Sigmoid colon (tissue), 7 donors: ENCODE measurements around the gene SYNE2. TPM values are rescaled to one million over a fixed set of nuclear protein-coding genes. Genes with fewer than 3 reads are reported as not detected.
A peak's percentile ranks its signal among the peaks of the same experiment; 100 is the strongest.

Experiments
- DNase-seq: peaks from one replicate; pipeline ENCODE4 v3.0.0-alpha.2; 2019
- H3K27ac ChIP-seq, 4 donors: fragments of 200-600 bp; sonication (generic); one replicate each; pipeline ENCODE4 v1.5.1; 2016 to 2019; ENCODE audit warnings: mild to moderate bottlenecking in 1 of 4
- H3K27me3 ChIP-seq, 3 donors: fragments of 200-600 bp; sonication (generic); one replicate each; pipeline ENCODE4 v1.5.1; 2019; ENCODE audit warnings: mild to moderate bottlenecking in 1 of 3
- H3K36me3 ChIP-seq, 4 donors: fragments of 200-600 bp; sonication (generic); one replicate each; pipeline ENCODE4 v1.5.1; 2016 to 2019
- H3K4me1 ChIP-seq, 4 donors: fragments of 200-600 bp; sonication (generic); one replicate each; pipeline ENCODE4 v1.5.1; 2017 to 2019
- H3K4me3 ChIP-seq, 4 donors: fragments of 200-600 bp; sonication (generic); one replicate each; pipeline ENCODE4 v1.5.1; 2017 to 2019; ENCODE audit warnings: mild to moderate bottlenecking in 2 of 4, moderate library complexity in 1 of 4
- H3K9me3 ChIP-seq, 4 donors: fragments of 200-600 bp in 3 of 4; sonication (generic) in 3 of 4; one replicate each; pipeline versions ENCODE4 v1.5.1 to v1.6.1; 2013 to 2019
- EP300 ChIP-seq, 4 donors: sonication (generic); formaldehyde crosslinking; IDR thresholded peaks; one replicate each; pipeline ENCODE4 v1.6.1; 2017; ENCODE audit warnings: antibody characterized with exemption in 4 of 4
- POLR2A ChIP-seq, 2 donors: fragments of 450-650 bp; IDR thresholded peaks; one replicate each; pipeline ENCODE4 v1.6.1; 2016; ENCODE audit warnings: antibody characterized with exemption in 2 of 2, mild to moderate bottlenecking in 2 of 2, moderate library complexity in 2 of 2
- POLR2AphosphoS5 ChIP-seq, 4 donors: sonication (generic); formaldehyde crosslinking; IDR thresholded peaks; one replicate each; pipeline ENCODE4 v1.6.1; 2017; ENCODE audit warnings: antibody characterized with exemption in 4 of 4
- WGBS, 2 donors: extraction: QIAGEN DNeasy Blood & Tissue Kit; methylation state at CpG; one replicate each; pipeline ENCODE4 v1.1.7; 2013; 5-methylcytosine and 5-hydroxymethylcytosine counted together
- intact Hi-C: fragments of 100-400 bp; cut with DNase I; formaldehyde crosslinking; loops from one replicate; pipeline ENCODE4 v1.15.1; 2023
- polyA plus RNA-seq, 3 donors: library from polyadenylated mRNA; stranded (reverse); fragments of 200-250 nt; gene quantifications; one replicate each; pipeline ENCODE4 v1.2.3, GENCODE V29; 2013
- total RNA-seq, 4 donors: library from RNA; depleted of rRNA; stranded (reverse); fragments of >200 nt; gene quantifications; one replicate each; pipeline ENCODE4 v1.1.0, GENCODE V29; 2016
- TF ChIP-seq, protein P1 (sequence below), 4 experiments: fragments of 450-650 bp in 3 of 4; fragments of 200-600 bp in 1 of 4; IDR thresholded peaks; one replicate each; pipeline ENCODE4 v1.5.1; 2016 to 2019; ENCODE audit warnings: antibody characterized with exemption in 4 of 4, mild to moderate bottlenecking in 3 of 4, moderate library complexity in 2 of 4
- donor health status: healthy with polysubstance abuse.
- donor health status: Bipolar disorder and iron deficiency.
- donor health status: healthy.

SYNE2 gene
- total and polyA plus RNA-seq, 7 donors, result 25.8 to 70.6 (median 54.6) TPM

GRCh38 chr14:64217308-64217707, 364.5 kb downstream of the SYNE2 start:
- intact Hi-C loops, result no loop called here
- TF ChIP-seq EP300 (IDR thresholded peaks at IDR 0.05) (no peak), POLR2AphosphoS5 (IDR thresholded peaks at IDR 0.05) (no peak), POLR2A (IDR thresholded peaks at IDR 0.05) (no peak)
- TF ChIP-seq, protein P1, sequence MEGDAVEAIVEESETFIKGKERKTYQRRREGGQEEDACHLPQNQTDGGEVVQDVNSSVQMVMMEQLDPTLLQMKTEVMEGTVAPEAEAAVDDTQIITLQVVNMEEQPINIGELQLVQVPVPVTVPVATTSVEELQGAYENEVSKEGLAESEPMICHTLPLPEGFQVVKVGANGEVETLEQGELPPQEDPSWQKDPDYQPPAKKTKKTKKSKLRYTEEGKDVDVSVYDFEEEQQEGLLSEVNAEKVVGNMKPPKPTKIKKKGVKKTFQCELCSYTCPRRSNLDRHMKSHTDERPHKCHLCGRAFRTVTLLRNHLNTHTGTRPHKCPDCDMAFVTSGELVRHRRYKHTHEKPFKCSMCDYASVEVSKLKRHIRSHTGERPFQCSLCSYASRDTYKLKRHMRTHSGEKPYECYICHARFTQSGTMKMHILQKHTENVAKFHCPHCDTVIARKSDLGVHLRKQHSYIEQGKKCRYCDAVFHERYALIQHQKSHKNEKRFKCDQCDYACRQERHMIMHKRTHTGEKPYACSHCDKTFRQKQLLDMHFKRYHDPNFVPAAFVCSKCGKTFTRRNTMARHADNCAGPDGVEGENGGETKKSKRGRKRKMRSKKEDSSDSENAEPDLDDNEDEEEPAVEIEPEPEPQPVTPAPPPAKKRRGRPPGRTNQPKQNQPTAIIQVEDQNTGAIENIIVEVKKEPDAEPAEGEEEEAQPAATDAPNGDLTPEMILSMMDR (IDR thresholded peaks at IDR 0.05), result no peak
- Histone ChIP-seq H3K27ac (no peak overlapping the region), H3K9me3 (no peaks in the 10 kb centered on the region), H3K27me3 (no peaks in the 10 kb centered on the region), H3K36me3 (peaks cover 0 to 89% (median 26%) of the 10 kb centered on the region in 4 donors), H3K4me3 (no peak overlapping the region), H3K4me1 (peaks cover 0 to 4% (median 0%) of the 10 kb centered on the region in 4 donors)
- DNase-seq, result no peak
- WGBS, 2 donors, result 74 to 87% methylated on average over 4 of the region's 4 CpGs

DNA sequence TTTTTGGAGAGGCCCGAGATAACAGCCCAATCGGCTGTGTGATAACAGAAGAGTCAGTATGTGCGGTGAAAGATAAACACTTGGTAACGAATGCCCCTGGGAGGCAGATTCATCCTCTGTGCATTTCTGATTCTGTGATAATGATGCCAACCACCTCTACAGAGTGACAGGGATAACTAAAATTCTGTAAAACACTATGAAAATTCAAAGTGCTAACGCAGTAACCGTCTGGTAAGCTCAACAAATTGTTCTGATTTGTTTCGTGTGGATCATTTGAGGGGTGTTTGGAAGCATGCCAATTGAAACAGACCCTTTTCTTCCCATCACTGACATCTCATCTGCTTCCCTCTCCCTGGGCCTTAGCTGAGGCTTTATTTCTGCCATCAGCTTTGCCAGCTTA, 365.0 kb downstream of the SYNE2 start:
- TF ChIP-seq EP300 (IDR thresholded peaks at IDR 0.05) (no peak), POLR2AphosphoS5 (IDR thresholded peaks at IDR 0.05) (no peak), POLR2A (IDR thresholded peaks at IDR 0.05) (no peak)
- TF ChIP-seq, protein P1 (IDR thresholded peaks at IDR 0.05), result no peak
- 80 to 81% methylated on average over 7 of the region's 7 CpGs for WGBS, 2 donors
- H3K4me3 ChIP-seq, result no peak overlapping the region
- H3K9me3 ChIP-seq, result no peaks in the 10 kb centered on the region
- H3K36me3 ChIP-seq, result peaks cover 0 to 89% (median 24%) of the 10 kb centered on the region in 4 donors
- H3K4me1 ChIP-seq, result peaks cover 0 to 4% (median 0%) of the 10 kb centered on the region in 4 donors
- no peak overlapping the region for H3K27ac ChIP-seq
- H3K27me3 ChIP-seq, result no peaks in the 10 kb centered on the region
- intact Hi-C loops, result no loop called here
- no peak for DNase-seq

- no peaks in the 10 kb centered on the region for H3K9me3 ChIP-seq
These were observed 365.8 kb downstream of the SYNE2 start for GRCh38 chr14:64218344-64219240.

GRCh38 chr14:64220056-64220455, 367.3 kb downstream of the SYNE2 start:
- WGBS, 2 donors, result 88 to 92% methylated on average over 4 of the region's 4 CpGs
- peaks cover 0 to 4% (median 0%) of the 10 kb centered on the region in 4 donors for H3K4me1 ChIP-seq
- intact Hi-C loops, result no loop called here
- no peak for DNase-seq
- no peak for TF ChIP-seq POLR2AphosphoS5 (IDR thresholded peaks at IDR 0.05)
- TF ChIP-seq, protein P1 (IDR thresholded peaks at IDR 0.05), result no peak
- no peak for TF ChIP-seq POLR2A (IDR thresholded peaks at IDR 0.05)
- no peak for TF ChIP-seq EP300 (IDR thresholded peaks at IDR 0.05)
- no peak overlapping the region for H3K4me3 ChIP-seq
- peaks cover 0 to 88% (median 19%) of the 10 kb centered on the region in 4 donors for H3K36me3 ChIP-seq
- H3K9me3 ChIP-seq, result no peaks in the 10 kb centered on the region
- H3K27me3 ChIP-seq, result no peaks in the 10 kb centered on the region
- peak overlapping the region in 1 of 4 donors; percentile 34 for H3K27ac ChIP-seq

More at GRCh38 chr14:64218344-64219240, 365.8 kb downstream of the SYNE2 start:
- no peak overlapping the region for H3K27ac ChIP-seq
- peaks cover 0 to 4% (median 0%) of the 10 kb centered on the region in 4 donors for H3K4me1 ChIP-seq
- intact Hi-C loops, result no loop called here
- 85 to 86% methylated on average over 15 of the region's 15 CpGs for WGBS, 2 donors
- peaks cover 0 to 89% (median 21%) of the 10 kb centered on the region in 4 donors for H3K36me3 ChIP-seq
- DNase-seq, result no peak
- TF ChIP-seq, protein P1 (IDR thresholded peaks at IDR 0.05), result no peak
- TF ChIP-seq POLR2A (IDR thresholded peaks at IDR 0.05), result no peak
- TF ChIP-seq POLR2AphosphoS5 (IDR thresholded peaks at IDR 0.05), result no peak
- TF ChIP-seq EP300 (IDR thresholded peaks at IDR 0.05), result no peak
- H3K4me3 ChIP-seq, result no peak overlapping the region
- no peaks in the 10 kb centered on the region for H3K27me3 ChIP-seq
